Heart left ventricle (tissue), 16 donors: Measurements from ENCODE around the gene FNBP1L. TPM values are rescaled to one million over a fixed set of nuclear protein-coding genes. Genes with fewer than 3 reads are reported as not detected.
"Not testable (repeated sequence)": the region's sequence is repeated elsewhere in the genome, so short reads cannot be mapped to it uniquely, and the experiment has no call there.

Experiments
- ATAC-seq, 4 donors: fragments of 200-7000 bp; cut with Tn5 transposase; one replicate each; pipeline ENCODE4 v1.9.1; 2020 to 2022; ENCODE audit warnings: moderate library complexity in 4 of 4, mild to moderate bottlenecking in 3 of 4, moderate number of reproducible peaks in 1 of 4
- DNase-seq, 5 donors: peaks; one replicate each; pipeline ENCODE4 v3.0.0-alpha.2; 2020
- H3K27ac ChIP-seq, 12 donors: fragments of 200-600 bp; sonication (generic) in 4 of 12; one replicate each; pipeline versions ENCODE4 v1.5.0 to v1.8.0; 2016 to 2022; ENCODE audit warnings: mild to moderate bottlenecking in 2 of 12
- H3K27me3 ChIP-seq, 9 donors: fragments of 200-600 bp; sonication (generic) in 2 of 9; one replicate each; pipeline versions ENCODE4 v1.5.1 to v1.8.0; 2016 to 2022; ENCODE audit warnings: mild to moderate bottlenecking in 3 of 9
- H3K36me3 ChIP-seq, 9 donors: fragments of 200-600 bp; sonication (generic) in 2 of 9; one replicate each; pipeline versions ENCODE4 v1.5.0 to v1.8.0; 2018 to 2022; ENCODE audit warnings: mild to moderate bottlenecking in 2 of 9
- H3K4me1 ChIP-seq, 12 donors: fragments of 200-600 bp; sonication (generic) in 4 of 12; one replicate each; pipeline versions ENCODE4 v1.5.0 to v1.8.0; 2016 to 2022; ENCODE audit warnings: mild to moderate bottlenecking in 3 of 12
- H3K4me3 ChIP-seq, 12 donors: fragments of 200-600 bp; sonication (generic) in 4 of 12; one replicate each; pipeline versions ENCODE4 v1.5.0 to v1.8.0; 2017 to 2022; ENCODE audit warnings: mild to moderate bottlenecking in 9 of 12, moderate library complexity in 4 of 12
- H3K9me3 ChIP-seq, 12 donors: fragments of 200-600 bp; sonication (generic) in 4 of 12; one replicate each; pipeline versions ENCODE4 v1.5.0 to v1.8.0; 2016 to 2022; ENCODE audit warnings: mild to moderate bottlenecking in 1 of 12
- CTCF ChIP-seq, 12 donors: fragments of 200-600 bp; sonication (generic) in 4 of 12; IDR thresholded peaks; one replicate each; pipeline versions ENCODE4 v1.5.0 to v1.8.0; 2018 to 2022; ENCODE audit warnings: antibody characterized with exemption in 12 of 12, mild to moderate bottlenecking in 5 of 12
- POLR2A ChIP-seq, 2 donors: fragments of 450-650 bp; IDR thresholded peaks; one replicate each; pipeline ENCODE4 v1.6.1; 2017; ENCODE audit warnings: antibody characterized with exemption in 2 of 2, mild to moderate bottlenecking in 2 of 2, moderate library complexity in 2 of 2
- WGBS, 4 donors: extraction: QIAGEN DNeasy Blood & Tissue Kit in 2 of 4; methylation state at CpG; one replicate each; pipeline versions ENCODE4 v1.1.5 to v1.1.7; 2013 to 2018; 5-methylcytosine and 5-hydroxymethylcytosine counted together
- intact Hi-C, 10 donors: fragments of 100-400 bp; cut with DNase I; formaldehyde crosslinking; loops; one replicate each; pipeline versions ENCODE4 v1.11.1 to v1.14.2; 2022
- polyA plus RNA-seq, 2 donors: library from polyadenylated mRNA; stranded (reverse); fragments of 200-250 nt; gene quantifications; one replicate each; pipeline ENCODE4 v1.2.3, GENCODE V29; 2013
- total RNA-seq, 9 donors: library from RNA; depleted of rRNA in 2 of 9; stranded (reverse); fragments of >200 nt in 2 of 9; fragmentation: NEBNext Ultra II Directional in 3 of 9; extraction: Animal tissue kit (Norgen Biotek cat#: 25700) in 3 of 9; gene quantifications; one replicate each; pipeline versions ENCODE4 v1.1.0 to v1.2.4, GENCODE V29; 2016 to 2023
- donor health status: ischemic (EF 13 %, LVEDD 7.1; RV severe dilation, severe dysfunction).
- donor health status: healthy with polysubstance abuse.
- donor health status: DM: no; HTN: yes; CAD: no.
- donor health status: DM: no; HTN: no; CAD: no.
- donor health status: ischemic (EF 25% LVEDD 6.9; RV normal size, moderate dysfunction).
- donor health status: ischemic (EF 25% LVEDD 5.7; RV mildly dilated, moderate dysfunction).
- donor health status: healthy.
- donor health status: DM: yes; HTN: yes; CAD: no.
- donor health status: ischemic (EF 35%, LVEDD 5.7; RV mildly dilated, moderate dysfunction).
- donor health status: nonischemic (EF 11% LVEDD 7.7; RV severe dilation, severe dysfunction).
- donor health status: DM: yes; HTN: yes; CAD: no.
- donor health status: PGD.
- donor health status: ischemic (EF 29% LVEDD 5.4; RV normal size, mild dysfunction).
- donor health status: nonischemic (EF 23%, LVEDD 6.1; RV moderate dilation, normal function).

The FNBP1L gene
- total and polyA plus RNA-seq, 11 donors, result 12.4 to 38.8 (median 23.4) TPM

- Histone ChIP-seq H3K4me3 (no peak overlapping the region), H3K36me3 (no peaks in the 10 kb centered on the region), H3K27ac (no peak overlapping the region), H3K9me3 (peaks cover 0 to 18% (median 0%) of the 10 kb centered on the region in 12 donors), H3K4me1 (peaks cover 0 to 18% (median 9%) of the 10 kb centered on the region in 12 donors), H3K27me3 (no peaks in the 10 kb centered on the region)
- ATAC-seq (no peak), DNase-seq (no peak)
- TF ChIP-seq POLR2A (IDR thresholded peaks at IDR 0.05) (no peak), CTCF (IDR thresholded peaks at IDR 0.05) (no peak)
- intact Hi-C loops, result no loop called here
- WGBS, 4 donors, result 91 to 93% (median 93%) methylated on average over 3 of the region's 3 CpGs
Observed at GRCh38 chr1:93468662-93469061, 20.7 kb downstream of the FNBP1L start.

- WGBS, 4 donors, result 95 to 99% (median 97%) methylated on average over 3 of the region's 3 CpGs
- Histone ChIP-seq H3K4me1 (peaks cover 0 to 18% (median 9%) of the 10 kb centered on the region in 12 donors), H3K9me3 (peaks cover 0 to 15% (median 0%) of the 10 kb centered on the region in 12 donors)
- DNase-seq, intact Hi-C loops, ATAC-seq, H3K27ac ChIP-seq, H3K4me3 ChIP-seq, H3K27me3 ChIP-seq, H3K36me3 ChIP-seq: not testable (repeated sequence)
Observed at GRCh38 chr1:93469223-93469622, 21.3 kb downstream of the FNBP1L start.

GRCh38 chr1:93471284-93471683 lies 23.4 kb downstream of the FNBP1L start:
- Histone ChIP-seq H3K27ac (no peak overlapping the region), H3K36me3 (no peaks in the 10 kb centered on the region), H3K4me3 (no peak overlapping the region), H3K27me3 (no peaks in the 10 kb centered on the region), H3K9me3 (peaks cover 0 to 8% (median 0%) of the 10 kb centered on the region in 12 donors), H3K4me1 (peaks cover 0 to 23% (median 10%) of the 10 kb centered on the region in 12 donors)
- 88 to 92% (median 90%) methylated on average over 6 of the region's 6 CpGs for WGBS, 4 donors
- DNase-seq (no peak), ATAC-seq (peak in 1 of 4 donors; percentile 19)
- intact Hi-C loops, result no loop called here
- TF ChIP-seq CTCF (IDR thresholded peaks at IDR 0.05) (no peak), POLR2A (IDR thresholded peaks at IDR 0.05) (no peak)

DNA sequence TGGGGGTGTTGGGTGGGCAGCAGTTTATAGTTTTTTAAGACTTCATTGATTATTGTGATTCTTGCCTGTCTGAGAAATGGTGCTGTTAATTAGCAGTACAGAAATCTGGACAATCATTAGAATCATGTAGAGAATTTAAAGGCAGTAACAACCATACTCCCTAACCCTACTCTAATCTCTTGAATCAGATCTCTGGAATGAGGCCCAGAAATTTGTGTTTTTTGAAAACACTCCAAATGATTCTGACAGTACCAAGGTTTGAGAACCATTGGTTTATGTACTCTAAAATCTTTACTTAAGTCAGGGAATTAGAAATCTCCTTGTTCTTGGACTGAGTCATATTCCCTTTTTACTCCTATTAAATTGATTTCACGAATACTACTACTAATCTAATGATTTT lies 24.0 kb downstream of the FNBP1L start:
- peaks cover 0 to 23% (median 10%) of the 10 kb centered on the region in 12 donors for H3K4me1 ChIP-seq
- ATAC-seq, result peak in 2 of 4 donors; percentile 41 to 51
- WGBS, 4 donors, result 43 to 53% (median 48%) methylated on average over 1 of the region's 1 CpG
- H3K27ac ChIP-seq, result no peak overlapping the region
- DNase-seq, result no peak
- H3K9me3 ChIP-seq, result peaks cover 0 to 1% (median 0%) of the 10 kb centered on the region in 12 donors
- H3K36me3 ChIP-seq, result no peaks in the 10 kb centered on the region
- H3K27me3 ChIP-seq, result no peaks in the 10 kb centered on the region
- TF ChIP-seq CTCF (IDR thresholded peaks at IDR 0.05) (no peak), POLR2A (IDR thresholded peaks at IDR 0.05) (no peak)
- no peak overlapping the region for H3K4me3 ChIP-seq
- intact Hi-C loops, result no loop called here

DNA sequence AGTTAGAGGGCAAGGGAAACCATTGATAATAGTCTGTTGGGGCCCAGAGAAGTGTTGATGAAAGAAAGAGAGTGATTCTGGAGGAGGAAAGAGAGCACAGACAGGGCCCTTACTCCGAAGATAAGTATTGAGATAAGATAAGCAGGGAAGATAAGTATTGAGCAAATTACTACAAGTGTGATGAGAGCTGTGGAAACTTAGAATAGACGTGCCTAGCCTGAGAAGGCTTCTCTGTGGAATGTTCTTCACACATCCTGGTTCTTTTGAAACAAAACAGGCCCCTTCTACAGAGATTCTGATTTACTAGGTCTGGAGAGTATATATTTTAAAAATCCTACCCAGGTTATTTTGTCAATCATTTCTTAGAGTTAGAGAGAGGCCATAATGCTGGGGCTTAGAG lies 26.4 kb downstream of the FNBP1L start:
- ATAC-seq (no peak), DNase-seq (no peak)
- Histone ChIP-seq H3K27me3 (no peaks in the 10 kb centered on the region), H3K36me3 (no peaks in the 10 kb centered on the region), H3K27ac (no peak overlapping the region), H3K4me3 (no peak overlapping the region), H3K9me3 (peaks cover 0 to 12% (median 9%) of the 10 kb centered on the region in 12 donors), H3K4me1 (peaks cover 0 to 23% (median 10%) of the 10 kb centered on the region in 12 donors)
- TF ChIP-seq POLR2A (IDR thresholded peaks at IDR 0.05) (no peak), CTCF (IDR thresholded peaks at IDR 0.05) (no peak)
- 31 to 35% (median 33%) methylated on average over 2 of the region's 2 CpGs for WGBS, 4 donors
- intact Hi-C loops, result no loop called here
